ENCODE measurements around the gene PDE6D. TPM values are rescaled to one million over a fixed set of nuclear protein-coding genes. Genes with fewer than 3 reads are reported as not detected.
"Not testable (repeated sequence)": the region's sequence is repeated elsewhere in the genome, so short reads cannot be mapped to it uniquely, and the experiment has no call there.

The PDE6D gene
- total RNA-seq, 1 donor, result 19.2 TPM

- DNase-seq (ENCODE audit: insufficient read length, low spot score, missing footprints), result no peak
- Histone ChIP-seq H3K27ac (ENCODE audit: low read depth, low read length) (no peak overlapping the region), H4K20me1 (ENCODE audit: insufficient read depth, low read length) (no peaks in the 10 kb centered on the region)
Measured at GRCh38 chr2:231752061-231752460, 29.0 kb downstream of the PDE6D start.

GRCh38 chr2:231751042-231751815 lies 29.9 kb downstream of the PDE6D start:
- Histone ChIP-seq H2AFZ (ENCODE audit: low read length) (no peak overlapping the region), H3K27ac (ENCODE audit: low read depth, low read length) (no peak overlapping the region), H3K79me2 (ENCODE audit: insufficient read depth, low read length) (no peaks in the 10 kb centered on the region), H3K4me1 (ENCODE audit: insufficient read depth, low read length) (no peaks in the 10 kb centered on the region), H3K4me2 (ENCODE audit: insufficient read depth, low read length) (no peak overlapping the region), H3K27me3 (ENCODE audit: insufficient read depth, low read length) (no peaks in the 10 kb centered on the region), H3K4me3 (ENCODE audit: insufficient read depth, low read length) (no peak overlapping the region), H3K9me3 (ENCODE audit: low read depth, low read length) (no peaks in the 10 kb centered on the region), H4K20me1 (ENCODE audit: insufficient read depth, low read length) (no peaks in the 10 kb centered on the region), H3K36me3 (ENCODE audit: insufficient read depth, low read length) (no peaks in the 10 kb centered on the region)
- DNase-seq (ENCODE audit: insufficient read length, low spot score, missing footprints), result no peak
- TF ChIP-seq CTCF (IDR thresholded peaks at IDR 0.05; ENCODE audit: extremely low read depth, low read depth, low read length), result no peak

More at GRCh38 chr2:231752061-231752460, 29.0 kb downstream of the PDE6D start:
- no peak for TF ChIP-seq CTCF (IDR thresholded peaks at IDR 0.05; ENCODE audit: extremely low read depth, low read depth, low read length)
- Histone ChIP-seq H2AFZ (ENCODE audit: low read length) (no peak overlapping the region), H3K9me3 (ENCODE audit: low read depth, low read length) (no peaks in the 10 kb centered on the region), H3K4me2 (ENCODE audit: insufficient read depth, low read length) (no peak overlapping the region), H3K79me2 (ENCODE audit: insufficient read depth, low read length) (no peaks in the 10 kb centered on the region), H3K4me1 (ENCODE audit: insufficient read depth, low read length) (no peaks in the 10 kb centered on the region), H3K4me3 (ENCODE audit: insufficient read depth, low read length) (no peak overlapping the region), H3K36me3 (ENCODE audit: insufficient read depth, low read length) (no peaks in the 10 kb centered on the region), H3K27me3 (ENCODE audit: insufficient read depth, low read length) (no peaks in the 10 kb centered on the region)

- not testable (repeated sequence) for H2AFZ ChIP-seq (ENCODE audit: low read length); DNase-seq (ENCODE audit: insufficient read length, low spot score, missing footprints); H3K27me3 ChIP-seq (ENCODE audit: insufficient read depth, low read length); H3K36me3 ChIP-seq (ENCODE audit: insufficient read depth, low read length); H3K4me2 ChIP-seq (ENCODE audit: insufficient read depth, low read length); H3K4me1 ChIP-seq (ENCODE audit: insufficient read depth, low read length); H4K20me1 ChIP-seq (ENCODE audit: insufficient read depth, low read length); H3K27ac ChIP-seq (ENCODE audit: low read depth, low read length); H3K4me3 ChIP-seq (ENCODE audit: insufficient read depth, low read length); H3K79me2 ChIP-seq (ENCODE audit: insufficient read depth, low read length); H3K9me3 ChIP-seq (ENCODE audit: low read depth, low read length)
Measured at GRCh38 chr2:231749016-231749415, 32.1 kb downstream of the PDE6D start.

DNA sequence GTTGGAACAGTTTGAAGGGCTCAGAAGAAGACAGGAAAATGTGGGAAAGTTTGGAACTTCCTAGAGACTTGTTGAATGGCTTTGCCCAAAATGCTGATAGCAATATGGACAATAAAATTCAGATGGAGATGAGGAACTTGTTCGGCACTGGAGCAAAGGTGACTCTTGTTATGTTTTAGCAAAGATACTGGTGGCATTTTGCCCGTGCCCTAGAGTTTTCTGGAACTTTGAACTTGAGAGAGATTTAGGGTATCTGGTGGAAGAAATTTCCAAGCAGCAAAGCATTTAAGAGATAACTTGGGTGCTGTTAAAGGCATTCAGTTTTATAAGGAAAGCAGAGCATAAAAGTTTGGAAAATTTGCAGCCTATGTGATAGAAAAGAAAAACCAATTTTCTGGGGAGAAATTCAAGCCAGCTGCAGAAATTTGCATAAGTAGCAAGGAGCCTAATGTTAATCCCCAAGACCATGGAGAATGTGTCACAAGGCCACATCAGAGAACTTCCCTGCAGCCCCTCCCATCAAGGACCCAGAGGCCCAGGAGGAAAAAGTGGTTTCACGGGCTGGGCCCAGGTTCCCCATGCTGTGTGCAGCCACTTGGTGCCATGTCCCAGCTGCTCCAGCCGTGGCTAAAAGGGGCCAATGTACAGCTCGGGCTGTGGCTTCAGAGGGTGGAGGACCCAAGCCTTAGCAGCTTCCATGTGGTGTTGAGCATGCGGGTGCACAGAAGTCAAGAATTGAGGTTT lies 32.8 kb downstream of the PDE6D start:
- H3K27ac ChIP-seq (ENCODE audit: low read depth, low read length); H3K9me3 ChIP-seq (ENCODE audit: low read depth, low read length); H4K20me1 ChIP-seq (ENCODE audit: insufficient read depth, low read length); H3K4me3 ChIP-seq (ENCODE audit: insufficient read depth, low read length); DNase-seq (ENCODE audit: insufficient read length, low spot score, missing footprints); H3K4me2 ChIP-seq (ENCODE audit: insufficient read depth, low read length); H3K36me3 ChIP-seq (ENCODE audit: insufficient read depth, low read length); H3K79me2 ChIP-seq (ENCODE audit: insufficient read depth, low read length); H3K27me3 ChIP-seq (ENCODE audit: insufficient read depth, low read length); H3K4me1 ChIP-seq (ENCODE audit: insufficient read depth, low read length); H2AFZ ChIP-seq (ENCODE audit: low read length): not testable (repeated sequence)
